ENCODE data around the gene AJM1.
A peak's percentile ranks its signal among the peaks of the same experiment; 100 is the strongest.

AJM1 gene

GRCh38 chr9:136845465-136846260 is 3.4 kb downstream of the AJM1 start:
- DNase-seq, result no peak

GRCh38 chr9:136846376-136847087 is 4.3 kb downstream of the AJM1 start:
- DNase-seq, result no peak

- DNase-seq, result no peak
Observed at GRCh38 chr9:136847088-136847825, 5.0 kb downstream of the AJM1 start.

GRCh38 chr9:136847826-136848392 is 5.6 kb downstream of the AJM1 start:
- peak; percentile 71 for DNase-seq

DNA sequence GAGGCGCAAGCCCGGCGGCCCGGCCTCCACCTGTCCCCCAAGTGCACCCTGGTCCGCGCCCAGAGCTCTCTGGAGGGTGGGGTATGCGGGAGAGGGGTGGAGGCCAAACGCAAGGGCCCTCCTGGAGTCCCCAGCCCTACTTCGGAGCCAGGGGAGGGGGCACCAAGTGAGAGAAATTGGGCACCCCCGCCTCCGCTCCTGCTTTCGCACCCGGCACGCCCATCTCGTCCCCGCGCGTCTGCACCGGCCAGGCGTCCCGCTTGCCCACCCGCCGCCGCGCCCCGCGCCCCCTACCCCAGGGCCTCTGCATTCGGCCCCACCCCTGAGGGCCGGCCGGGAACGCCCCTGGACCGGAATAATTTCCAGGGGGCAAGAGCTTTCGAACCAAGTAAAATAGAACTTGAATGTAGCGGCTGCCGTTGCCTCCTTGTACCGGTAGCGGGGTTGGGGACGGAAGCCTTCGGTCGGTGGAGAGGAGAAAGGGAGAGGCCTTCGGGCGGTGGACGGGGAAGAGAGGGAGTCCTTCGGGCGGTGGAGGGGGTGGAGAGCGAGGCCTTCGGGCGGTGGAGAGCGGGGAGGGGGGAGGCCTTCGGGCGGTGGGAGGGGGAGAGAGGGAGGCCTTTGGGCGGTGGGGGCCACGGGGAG is 6.2 kb downstream of the AJM1 start:
- DNase-seq, result peak; percentile 16

DNA sequence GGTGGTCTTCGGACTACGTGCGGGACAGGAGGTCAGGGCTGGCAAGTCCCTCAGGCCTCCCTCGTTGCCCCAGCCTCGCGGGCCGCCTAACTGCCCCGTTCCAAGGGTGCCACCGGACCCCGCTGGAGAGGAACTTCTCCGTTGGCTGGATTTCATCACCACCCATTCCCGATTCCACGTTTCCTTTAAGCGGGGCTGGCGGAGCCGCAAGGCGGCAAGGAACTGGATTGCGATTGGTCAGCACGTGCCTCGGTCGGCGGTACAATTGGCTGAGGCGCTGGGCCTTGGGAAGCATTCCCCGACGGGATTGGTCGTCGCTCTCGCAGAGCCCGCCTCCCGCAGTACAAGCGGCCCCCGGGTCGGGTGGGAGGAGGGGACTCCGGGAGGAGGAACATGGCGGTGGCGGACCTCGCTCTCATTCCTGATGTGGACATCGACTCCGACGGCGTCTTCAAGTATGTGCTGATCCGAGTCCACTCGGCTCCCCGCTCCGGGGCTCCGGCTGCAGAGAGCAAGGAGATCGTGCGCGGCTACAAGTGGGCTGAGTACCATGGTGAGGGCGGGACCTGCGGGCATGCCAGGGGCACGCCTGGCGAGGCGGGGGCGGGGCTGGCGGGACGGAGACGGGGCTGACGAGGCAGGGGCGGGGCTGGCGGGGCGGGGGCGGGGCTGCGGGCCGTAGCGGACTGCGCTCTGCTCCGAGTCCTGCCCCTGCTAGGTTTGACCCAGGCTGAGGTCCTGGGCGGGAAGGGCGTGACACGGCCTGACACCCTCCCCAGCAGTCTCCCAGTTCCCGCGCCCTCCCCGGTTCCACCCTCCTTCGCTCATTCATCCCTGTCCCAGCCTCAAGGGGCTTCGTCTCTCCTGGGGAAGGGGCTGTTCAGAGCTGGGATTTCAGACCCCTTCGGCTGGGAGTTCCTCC is 7.0 kb downstream of the AJM1 start, which contains the start of gene PHPT1:
Gene PHPT1, plus strand, starts transcription at position 372 of the 922 bp plus-strand sequence. Its CDS starts 22 bp downstream, at position 394.
- peak; percentile 97 for DNase-seq

- no peak for DNase-seq
Observed at GRCh38 chr9:136849960-136850865, 7.9 kb downstream of the AJM1 start.

- DNase-seq, result no peak
Observed at GRCh38 chr9:136850866-136851775, 8.8 kb downstream of the AJM1 start.

DNA sequence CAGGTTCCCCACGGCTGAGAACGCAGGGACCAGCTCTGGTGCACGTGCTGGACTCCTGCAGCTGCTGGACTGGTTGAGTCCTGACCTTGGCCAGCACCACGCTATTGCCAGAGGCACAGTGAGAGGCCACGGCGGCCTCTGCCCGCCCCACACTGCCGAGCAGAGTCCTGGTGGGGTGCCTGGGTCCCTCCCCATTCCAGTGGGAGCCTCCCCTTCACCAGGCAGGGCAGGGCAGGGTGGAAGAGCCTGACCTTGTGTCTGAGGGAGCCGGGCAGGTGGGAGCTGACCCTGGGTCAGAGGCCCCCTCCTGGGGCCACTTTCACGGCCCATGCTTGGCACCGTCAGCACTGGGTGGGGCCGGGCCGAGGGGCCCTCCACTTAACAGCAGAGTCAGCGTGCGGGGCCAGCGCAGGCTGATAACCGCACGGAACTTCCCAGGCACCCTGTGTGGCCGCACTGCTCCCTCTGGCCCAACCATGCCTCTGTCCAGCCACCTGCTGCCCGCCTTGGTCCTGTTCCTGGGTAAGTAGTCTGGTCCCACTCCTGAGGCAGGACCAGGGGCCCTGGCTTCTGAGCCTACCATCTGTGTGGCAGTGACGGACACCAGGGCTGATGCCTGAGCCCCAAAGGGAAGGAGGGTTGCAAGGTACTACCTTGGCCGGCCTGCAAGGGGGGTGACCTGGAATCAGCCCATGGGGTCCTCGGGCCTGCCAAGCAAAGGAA is 9.8 kb downstream of the AJM1 start, which contains the start of gene MAMDC4:
Gene MAMDC4, plus strand, starts transcription at position 406 of the 723 bp plus-strand sequence. Its CDS starts 71 bp downstream, at position 477.
- no peak for DNase-seq

DNA sequence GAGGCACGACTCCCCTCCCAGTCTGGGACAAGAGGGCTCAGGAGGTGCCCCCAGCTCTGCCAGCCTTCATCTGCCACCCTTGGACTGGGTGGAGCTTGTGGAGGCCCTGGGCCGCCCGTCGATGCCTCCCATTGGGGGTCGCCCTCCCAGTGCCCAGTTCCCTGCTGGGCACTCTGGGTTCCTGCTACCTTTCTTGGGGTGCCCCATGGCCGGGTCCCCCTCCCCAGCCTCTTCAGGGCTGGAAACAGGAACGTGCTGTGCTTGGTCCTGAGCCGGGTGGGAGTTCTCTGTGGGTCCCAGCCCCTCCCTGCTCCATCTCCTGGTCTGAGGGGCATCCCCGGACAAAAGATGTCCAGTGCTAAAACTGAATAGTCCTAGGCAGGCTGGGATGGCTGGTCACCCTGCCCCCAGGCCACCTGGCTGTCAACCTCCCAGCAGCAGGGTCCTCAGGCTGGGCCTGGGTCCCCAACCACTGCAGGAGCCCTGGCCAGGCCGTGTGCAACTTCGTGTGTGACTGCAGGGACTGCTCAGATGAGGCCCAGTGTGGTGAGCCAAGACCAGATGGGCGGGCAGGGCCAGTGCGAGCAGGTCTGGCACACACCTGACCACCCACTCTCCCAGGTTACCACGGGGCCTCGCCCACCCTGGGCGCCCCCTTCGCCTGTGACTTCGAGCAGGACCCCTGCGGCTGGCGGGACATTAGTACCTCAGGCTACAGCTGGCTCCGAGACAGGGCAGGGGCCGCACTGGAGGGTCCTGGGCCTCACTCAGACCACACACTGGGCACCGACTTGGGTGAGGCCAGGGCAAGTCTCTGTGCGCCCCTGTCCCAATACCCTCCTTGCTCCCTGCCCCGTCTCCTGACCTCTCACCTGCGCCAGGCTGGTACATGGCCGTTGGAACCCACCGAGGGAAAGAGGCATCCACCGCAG is 10.7 kb downstream of the AJM1 start:
- no peak for DNase-seq

DNA sequence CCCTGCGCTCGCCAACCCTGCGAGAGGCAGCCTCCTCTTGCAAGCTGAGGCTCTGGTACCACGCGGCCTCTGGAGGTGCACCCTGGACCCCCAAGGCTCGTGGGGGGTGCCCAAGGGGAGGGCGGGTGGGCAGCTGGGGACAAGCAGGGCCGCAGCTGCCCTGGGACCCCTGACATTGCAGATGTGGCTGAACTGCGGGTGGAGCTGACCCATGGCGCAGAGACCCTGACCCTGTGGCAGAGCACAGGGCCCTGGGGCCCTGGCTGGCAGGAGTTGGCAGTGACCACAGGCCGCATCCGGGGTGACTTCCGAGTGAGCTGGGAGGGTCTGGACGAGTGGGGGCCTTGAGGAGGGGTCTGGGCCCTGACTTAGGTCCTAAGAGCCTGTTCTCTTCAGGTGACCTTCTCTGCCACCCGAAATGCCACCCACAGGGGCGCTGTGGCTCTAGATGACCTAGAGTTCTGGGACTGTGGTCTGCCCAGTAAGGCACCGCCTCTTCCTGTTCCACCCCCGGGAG is 11.4 kb downstream of the AJM1 start:
- DNase-seq, result no peak

DNA sequence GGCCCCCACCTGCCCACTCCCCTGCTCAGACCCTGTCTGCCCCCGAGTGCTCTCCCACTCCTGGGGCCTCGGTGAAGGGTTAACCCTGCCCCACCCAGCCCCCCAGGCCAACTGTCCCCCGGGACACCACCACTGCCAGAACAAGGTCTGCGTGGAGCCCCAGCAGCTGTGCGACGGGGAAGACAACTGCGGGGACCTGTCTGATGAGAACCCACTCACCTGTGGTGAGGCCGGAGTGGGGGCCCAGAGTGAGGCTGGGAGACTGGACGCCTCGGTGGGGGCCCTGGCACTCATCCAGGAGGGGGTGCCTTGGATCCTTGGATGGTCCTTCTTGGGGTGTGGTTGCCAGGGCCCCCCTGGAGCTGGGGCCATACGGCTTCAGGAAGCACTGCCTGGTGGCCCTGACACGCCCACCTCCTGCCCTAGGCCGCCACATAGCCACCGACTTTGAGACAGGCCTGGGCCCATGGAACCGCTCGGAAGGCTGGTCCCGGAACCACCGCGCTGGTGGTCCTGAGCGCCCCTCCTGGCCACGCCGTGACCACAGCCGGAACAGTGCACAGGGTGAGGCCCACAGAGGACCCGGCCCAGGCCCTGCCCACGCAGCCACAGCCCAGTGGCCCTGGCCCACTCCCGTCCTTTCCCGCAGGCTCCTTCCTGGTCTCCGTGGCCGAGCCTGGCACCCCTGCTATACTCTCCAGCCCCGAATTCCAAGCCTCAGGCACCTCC is 12.0 kb downstream of the AJM1 start:
- DNase-seq, result no peak

GRCh38 chr9:136854842-136855460 is 12.7 kb downstream of the AJM1 start:
- no peak for DNase-seq

DNA sequence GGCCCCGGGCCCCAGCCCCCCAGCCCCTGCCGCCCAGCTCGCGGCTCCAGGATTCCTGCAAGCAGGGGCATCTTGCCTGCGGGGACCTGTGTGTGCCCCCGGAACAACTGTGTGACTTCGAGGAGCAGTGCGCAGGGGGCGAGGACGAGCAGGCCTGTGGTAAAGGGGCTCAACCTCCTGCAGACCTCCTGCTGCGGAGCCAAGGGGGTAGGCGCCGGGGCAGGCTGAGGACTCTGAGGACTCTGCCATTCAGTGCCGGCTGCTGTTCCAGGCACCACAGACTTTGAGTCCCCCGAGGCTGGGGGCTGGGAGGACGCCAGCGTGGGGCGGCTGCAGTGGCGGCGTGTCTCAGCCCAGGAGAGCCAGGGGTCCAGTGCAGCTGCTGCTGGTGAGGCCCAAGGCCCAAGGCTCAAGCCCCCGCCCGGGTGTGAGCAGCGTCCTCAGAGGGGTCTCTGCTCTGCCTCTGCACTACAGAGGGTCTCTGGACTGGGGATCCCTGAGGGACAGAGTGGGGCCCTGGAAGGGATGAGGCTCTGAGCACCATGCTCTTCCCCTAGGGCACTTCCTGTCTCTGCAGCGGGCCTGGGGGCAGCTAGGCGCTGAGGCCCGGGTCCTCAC is 13.3 kb downstream of the AJM1 start:
- no peak for DNase-seq

DNA sequence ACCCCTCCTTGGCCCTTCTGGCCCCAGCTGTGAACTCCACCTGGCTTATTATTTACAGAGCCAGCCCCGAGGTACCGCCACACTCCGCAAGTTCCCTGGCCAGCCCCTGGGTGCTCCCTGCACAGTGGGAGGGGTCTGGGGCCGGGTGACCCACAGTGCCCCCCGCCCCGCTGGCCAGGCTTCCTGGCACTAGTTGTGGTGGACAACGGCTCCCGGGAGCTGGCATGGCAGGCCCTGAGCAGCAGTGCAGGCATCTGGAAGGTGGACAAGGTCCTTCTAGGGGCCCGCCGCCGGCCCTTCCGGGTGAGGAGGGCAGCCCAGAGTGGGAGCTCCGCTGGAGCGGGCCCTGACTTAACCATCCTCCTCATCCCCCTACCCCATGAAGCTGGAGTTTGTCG is 13.8 kb downstream of the AJM1 start:
- DNase-seq, result no peak
